ENCODE measurements around the gene NCKAP1.

GRCh38 chr2:182949572-182950189, 88.6 kb downstream of the NCKAP1 start:
- TF ChIP-seq POLR2AphosphoS5 (IDR thresholded peaks at IDR 0.05; ENCODE audit: borderline replicate concordance, low read depth, low read length) (no peak), EZH2 (IDR thresholded peaks at IDR 0.05) (no peak)
